Smooth muscle cell (in vitro differentiated cells): ENCODE data around the gene MRPS15. TPM values are rescaled to one million over a fixed set of nuclear protein-coding genes. Genes with fewer than 3 reads are reported as not detected.
"Not testable (repeated sequence)": the region's sequence is repeated elsewhere in the genome, so short reads cannot be mapped to it uniquely, and the experiment has no call there.

Source experiments
- DNase-seq: peaks from one replicate; lab custom pipeline; 2025; ENCODE audit not compliant: unreplicated experiment; lab: John Stamatoyannopoulos, UW
- H2AFZ ChIP-seq: fragments of 200-600 bp; sonication (generic); 2 replicates; pipeline ENCODE4 v1.6.0; 2016; ENCODE audit warnings: antibody characterized with exemption, low read depth, mild to moderate bottlenecking
- H3F3A ChIP-seq: fragments of 200-600 bp; sonication (generic); 2 replicates; pipeline ENCODE4 v1.6.0; 2017; ENCODE audit warnings: antibody characterized with exemption, low read depth
- H3K27ac ChIP-seq: fragments of 200-600 bp; sonication (generic); 2 replicates; pipeline ENCODE4 v1.5.1; 2016; ENCODE audit warnings: low read depth, mild to moderate bottlenecking
- H3K27me3 ChIP-seq: fragments of 200-600 bp; sonication (generic); 2 replicates; pipeline ENCODE4 v1.6.1; 2016; ENCODE audit warnings: low read depth, mild to moderate bottlenecking
- H3K36me3 ChIP-seq: fragments of 200-600 bp; sonication (generic); 2 replicates; pipeline ENCODE4 v1.5.1; 2016; ENCODE audit warnings: low read depth
- H3K4me1 ChIP-seq: fragments of 200-600 bp; sonication (generic); 2 replicates; pipeline ENCODE4 v1.5.1; 2016; ENCODE audit warnings: low read depth
- H3K4me2 ChIP-seq: fragments of 200-600 bp; sonication (generic); 2 replicates; pipeline ENCODE4 v1.6.0; 2016; ENCODE audit warnings: mild to moderate bottlenecking
- H3K4me3 ChIP-seq: fragments of 200-600 bp; sonication (generic); 2 replicates; pipeline ENCODE4 v1.5.1; 2016; ENCODE audit warnings: mild to moderate bottlenecking
- H3K79me2 ChIP-seq: fragments of 200-600 bp; sonication (generic); 2 replicates; pipeline ENCODE4 v1.6.0; 2016; ENCODE audit warnings: low read depth, mild to moderate bottlenecking
- H3K9ac ChIP-seq: fragments of 200-600 bp; sonication (generic); 2 replicates; pipeline ENCODE4 v1.6.0; 2016; ENCODE audit warnings: low read depth
- H3K9me3 ChIP-seq: fragments of 200-600 bp; sonication (generic); replicated peaks from 2 replicates; pipeline ENCODE4 v1.5.1; 2016; ENCODE audit warnings: low read depth
- H4K20me1 ChIP-seq: fragments of 200-600 bp; sonication (generic); 2 replicates; pipeline ENCODE4 v1.6.0; 2016; ENCODE audit warnings: low read depth
- WGBS: methylation state at CpG from one replicate; pipeline ENCODE4 v1.1.7; 2016; ENCODE audit warnings: low lambda C conversion rate; 5-methylcytosine and 5-hydroxymethylcytosine counted together
- polyA plus RNA-seq: library from polyadenylated mRNA; unstranded; fragments of >200 nt; fragmentation: Nextera tagmentation; extraction: Ambion mirVana; gene quantifications from 2 replicates; pipeline ENCODE4 v1.2.1, GENCODE V29; 2016
- total RNA-seq: library from RNA; depleted of rRNA; stranded (reverse); fragments of >200 nt; gene quantifications from 2 replicates; pipeline ENCODE4 v1.2.3, GENCODE V29; 2014
- TF ChIP-seq, protein P1 (sequence below): fragments of 200-600 bp; sonication (generic); IDR thresholded peaks from 2 replicates; pipeline ENCODE4 v1.5.1; 2017; ENCODE audit warnings: borderline replicate concordance, mild to moderate bottlenecking, antibody characterized with exemption; ENCODE audit not compliant: insufficient read depth, poor library complexity, severe bottlenecking

The MRPS15 gene
- total and polyA plus RNA-seq, 2 experiments from 2014 or later = 78.3 to 141 TPM

GRCh38 chr1:36494971-36495370 lies 30.8 kb upstream of the MRPS15 start:
- Histone ChIP-seq H4K20me1 (no peaks in the 10 kb centered on the region), H3K4me2 (no peak overlapping the region), H3K79me2 (no peaks in the 10 kb centered on the region), H2AFZ (no peak overlapping the region), H3K9ac (no peak overlapping the region), H3F3A (no peaks in the 10 kb centered on the region), H3K27me3 (peaks cover 16% of the 10 kb centered on the region), H3K36me3 (no peaks in the 10 kb centered on the region), H3K4me1 (no peaks in the 10 kb centered on the region), H3K9me3 (no peaks in the 10 kb centered on the region), H3K27ac (no peak overlapping the region), H3K4me3 (no peak overlapping the region)
- DNase-seq = no peak
- TF ChIP-seq, protein P1, sequence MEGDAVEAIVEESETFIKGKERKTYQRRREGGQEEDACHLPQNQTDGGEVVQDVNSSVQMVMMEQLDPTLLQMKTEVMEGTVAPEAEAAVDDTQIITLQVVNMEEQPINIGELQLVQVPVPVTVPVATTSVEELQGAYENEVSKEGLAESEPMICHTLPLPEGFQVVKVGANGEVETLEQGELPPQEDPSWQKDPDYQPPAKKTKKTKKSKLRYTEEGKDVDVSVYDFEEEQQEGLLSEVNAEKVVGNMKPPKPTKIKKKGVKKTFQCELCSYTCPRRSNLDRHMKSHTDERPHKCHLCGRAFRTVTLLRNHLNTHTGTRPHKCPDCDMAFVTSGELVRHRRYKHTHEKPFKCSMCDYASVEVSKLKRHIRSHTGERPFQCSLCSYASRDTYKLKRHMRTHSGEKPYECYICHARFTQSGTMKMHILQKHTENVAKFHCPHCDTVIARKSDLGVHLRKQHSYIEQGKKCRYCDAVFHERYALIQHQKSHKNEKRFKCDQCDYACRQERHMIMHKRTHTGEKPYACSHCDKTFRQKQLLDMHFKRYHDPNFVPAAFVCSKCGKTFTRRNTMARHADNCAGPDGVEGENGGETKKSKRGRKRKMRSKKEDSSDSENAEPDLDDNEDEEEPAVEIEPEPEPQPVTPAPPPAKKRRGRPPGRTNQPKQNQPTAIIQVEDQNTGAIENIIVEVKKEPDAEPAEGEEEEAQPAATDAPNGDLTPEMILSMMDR = no peak
- WGBS = 85% methylated on average over 5 of the region's 5 CpGs

DNA sequence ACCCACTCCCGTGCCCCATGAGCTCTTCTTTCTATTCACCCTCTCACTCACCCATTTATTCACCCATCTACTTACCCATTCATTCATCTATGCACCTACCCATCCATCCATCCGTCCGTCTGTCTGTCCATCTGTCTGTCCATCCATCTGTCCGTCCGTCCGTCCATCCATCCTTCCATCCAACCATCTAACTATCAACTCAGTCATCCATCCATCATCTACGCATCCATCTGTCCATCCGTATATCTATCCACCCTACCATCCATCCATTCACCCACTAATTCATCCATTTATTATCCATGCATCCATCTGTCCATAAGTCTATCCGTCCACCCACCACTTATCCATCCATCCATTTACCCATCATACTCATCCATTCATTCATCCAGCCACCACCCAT lies 29.3 kb upstream of the MRPS15 start:
- Histone ChIP-seq H3K36me3 (no peaks in the 10 kb centered on the region), H3K4me1 (no peaks in the 10 kb centered on the region)
- WGBS = 96% methylated on average over 9 of the region's 9 CpGs

GRCh38 chr1:36492491-36492890 lies 28.3 kb upstream of the MRPS15 start:
- TF ChIP-seq, protein P1 = no peak
- H2AFZ ChIP-seq = no peak overlapping the region
- WGBS = 47% methylated on average over 9 of the region's 9 CpGs

More for the DNA sequence above, 29.3 kb upstream of the MRPS15 start:
- Histone ChIP-seq H2AFZ (no peak overlapping the region), H3K79me2 (no peaks in the 10 kb centered on the region), H3K9me3 (no peaks in the 10 kb centered on the region), H3K4me3 (no peak overlapping the region), H3K9ac (no peak overlapping the region), H3F3A (no peaks in the 10 kb centered on the region), H3K27me3 (peaks cover 14% of the 10 kb centered on the region), H3K4me2 (no peak overlapping the region), H4K20me1 (no peaks in the 10 kb centered on the region), H3K27ac (no peak overlapping the region)
- TF ChIP-seq, protein P1 = no peak
- no peak for DNase-seq

DNA sequence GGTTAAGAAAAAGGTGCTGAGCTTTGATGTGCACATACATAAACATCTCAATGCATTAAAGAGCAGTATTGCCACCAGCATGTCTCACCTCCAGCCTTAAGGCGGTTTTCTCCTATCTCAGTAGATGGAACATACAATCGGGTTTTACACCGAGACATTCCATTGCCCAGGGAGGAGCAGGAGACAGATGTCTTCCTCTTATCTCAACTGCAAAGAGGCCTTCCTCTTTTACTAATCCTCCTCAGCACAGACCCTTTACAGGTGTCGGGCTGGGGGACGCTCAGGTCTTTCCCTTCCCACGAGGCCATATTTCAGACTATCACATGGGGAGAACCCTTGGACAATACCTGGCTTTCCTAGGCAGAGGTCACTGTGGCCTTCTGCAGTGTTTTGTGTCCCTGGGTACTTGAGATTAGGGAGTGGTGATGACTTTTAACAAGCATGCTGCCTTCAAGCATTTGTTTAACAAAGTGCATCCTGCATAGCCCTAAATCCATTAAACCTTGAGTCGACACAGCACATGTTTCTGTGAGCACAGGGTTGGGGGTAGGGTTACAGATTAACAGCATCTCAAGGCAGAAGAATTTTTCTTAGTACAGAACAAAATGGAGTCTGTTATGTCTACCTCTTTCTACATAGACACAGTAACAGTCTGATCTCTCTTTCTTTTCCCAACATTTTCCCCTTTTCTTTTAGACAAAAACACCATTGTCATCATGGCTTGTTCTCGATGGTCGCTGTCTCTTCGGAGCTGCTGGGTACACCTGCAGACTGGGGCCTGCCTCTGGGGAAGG lies 25.3 kb upstream of the MRPS15 start:
- H4K20me1 ChIP-seq, H3K9me3 ChIP-seq, H3K9ac ChIP-seq, DNase-seq, H3K4me1 ChIP-seq, H3K27me3 ChIP-seq, H3F3A ChIP-seq, H3K79me2 ChIP-seq, H3K4me3 ChIP-seq, H2AFZ ChIP-seq, H3K4me2 ChIP-seq, H3K36me3 ChIP-seq, H3K27ac ChIP-seq: not testable (repeated sequence)
- WGBS = 63% methylated on average over 10 of the region's 10 CpGs

More at GRCh38 chr1:36492491-36492890, 28.3 kb upstream of the MRPS15 start:
- H4K20me1 ChIP-seq = no peaks in the 10 kb centered on the region
- H3K79me2 ChIP-seq = no peaks in the 10 kb centered on the region
- no peak for DNase-seq
- H3K4me3 ChIP-seq = no peak overlapping the region
- H3K36me3 ChIP-seq = no peaks in the 10 kb centered on the region
- H3K27ac ChIP-seq = no peak overlapping the region
- H3K27me3 ChIP-seq = peaks cover 3% of the 10 kb centered on the region
- H3K9ac ChIP-seq = no peak overlapping the region
- H3K9me3 ChIP-seq = no peaks in the 10 kb centered on the region
- H3K4me2 ChIP-seq = no peak overlapping the region
- H3K4me1 ChIP-seq = no peaks in the 10 kb centered on the region
- H3F3A ChIP-seq = no peaks in the 10 kb centered on the region
